Mesendoderm (in vitro differentiated cells): ENCODE measurements around the gene TXNDC12.
"Not testable (repeated sequence)": the region's sequence is repeated elsewhere in the genome, so short reads cannot be mapped to it uniquely, and the experiment has no call there.

Experiments
- DNase-seq: peaks from one replicate; pipeline ENCODE4 v3.0.0; 2013
- H2AK5ac ChIP-seq: 2 replicates; pipeline ENCODE4 v1.6.1; 2013; ENCODE audit warnings: low read length, inconsistent platforms
- H2BK120ac ChIP-seq: 2 replicates; pipeline ENCODE4 v1.6.1; 2013; ENCODE audit warnings: low read depth, mild to moderate bottlenecking, low read length, moderate library complexity, mixed read lengths
- H2BK15ac ChIP-seq: replicated peaks from 2 replicates; pipeline ENCODE4 v1.6.1; 2013; ENCODE audit warnings: low read depth, mild to moderate bottlenecking, moderate library complexity
- H2BK5ac ChIP-seq: 2 replicates; pipeline ENCODE4 v1.6.1; 2013; ENCODE audit warnings: low read length, inconsistent platforms
- H3K18ac ChIP-seq: 2 replicates; pipeline ENCODE4 v1.6.1; 2013; ENCODE audit warnings: mild to moderate bottlenecking, low read length, mixed read lengths
- H3K23ac ChIP-seq: one replicate; pipeline ENCODE4 v1.6.1; 2013; ENCODE audit warnings: low read length
- H3K27ac ChIP-seq: 2 replicates; pipeline ENCODE4 v1.5.1; 2013; ENCODE audit warnings: low read depth, mild to moderate bottlenecking, inconsistent platforms, low read length, moderate library complexity
- H3K27me3 ChIP-seq: 2 replicates; pipeline ENCODE4 v1.6.1; 2013; ENCODE audit warnings: low read length, control low read depth, mild to moderate bottlenecking, inconsistent platforms; ENCODE audit not compliant: insufficient read depth, poor library complexity
- H3K36me3 ChIP-seq: 2 replicates; pipeline ENCODE4 v1.6.1; 2013; ENCODE audit warnings: low read length, inconsistent platforms; ENCODE audit not compliant: control insufficient read depth, insufficient read depth
- H3K4ac ChIP-seq: one replicate; pipeline ENCODE4 v1.6.1; 2013; ENCODE audit warnings: low read depth, mild to moderate bottlenecking, low read length, moderate library complexity
- H3K4me1 ChIP-seq: 2 replicates; pipeline ENCODE4 v1.6.1; 2013; ENCODE audit warnings: low read depth, low read length, inconsistent platforms; ENCODE audit not compliant: control insufficient read depth
- H3K4me2 ChIP-seq: 2 replicates; pipeline ENCODE4 v1.6.1; 2013; ENCODE audit warnings: low read length
- H3K4me3 ChIP-seq: 2 replicates; pipeline ENCODE4 v1.5.1; 2013; ENCODE audit warnings: mild to moderate bottlenecking, low read length
- H3K56ac ChIP-seq: one replicate; pipeline ENCODE4 v1.6.1; 2013; ENCODE audit warnings: low read length
- H3K79me1 ChIP-seq: 2 replicates; pipeline ENCODE4 v1.6.1; 2013; ENCODE audit warnings: low read length, inconsistent platforms
- H3K79me2 ChIP-seq: 2 replicates; pipeline ENCODE4 v1.6.1; 2013; ENCODE audit warnings: mild to moderate bottlenecking, low read length; ENCODE audit not compliant: control insufficient read depth, insufficient read depth
- H3K9ac ChIP-seq: 2 replicates; pipeline ENCODE4 v1.6.1; 2013; ENCODE audit warnings: low read length, inconsistent platforms
- H4K5ac ChIP-seq: one replicate; pipeline ENCODE4 v1.6.1; 2013; ENCODE audit warnings: low read length
- H4K8ac ChIP-seq: one replicate; pipeline ENCODE4 v1.6.1; 2013; ENCODE audit warnings: low read depth, mild to moderate bottlenecking, control low read depth, low read length, moderate library complexity
- WGBS: extraction: QIAGEN DNeasy Blood & Tissue Kit; methylation state at CpG from one replicate; pipeline ENCODE4 v1.1.7; 2013; ENCODE audit warnings: low lambda C conversion rate, missing lambda C conversion rate; ENCODE audit not compliant: insufficient coverage; ENCODE audit errors: extremely low coverage; 5-methylcytosine and 5-hydroxymethylcytosine counted together

Gene TXNDC12

GRCh38 chr1:52087892-52088291 lies 32.9 kb upstream of the TXNDC12 start:
- H3K9ac ChIP-seq, H2BK120ac ChIP-seq, H2AK5ac ChIP-seq, H4K8ac ChIP-seq, H3K4me3 ChIP-seq, H3K56ac ChIP-seq, H4K5ac ChIP-seq, H3K27me3 ChIP-seq, H3K18ac ChIP-seq, H3K79me2 ChIP-seq, DNase-seq, H3K4ac ChIP-seq, H3K4me1 ChIP-seq, H3K79me1 ChIP-seq, H3K36me3 ChIP-seq, H3K4me2 ChIP-seq, H2BK5ac ChIP-seq, H3K23ac ChIP-seq, H3K27ac ChIP-seq, H2BK15ac ChIP-seq: not testable (repeated sequence)

- Histone ChIP-seq H3K4ac (no peak overlapping the region), H3K27me3 (no peaks in the 10 kb centered on the region), H2BK5ac (no peak overlapping the region), H2BK15ac (no peak overlapping the region), H2AK5ac (no peak overlapping the region), H3K4me1 (no peaks in the 10 kb centered on the region), H3K36me3 (no peaks in the 10 kb centered on the region), H3K9ac (no peak overlapping the region), H3K18ac (no peak overlapping the region), H4K5ac (no peak overlapping the region), H3K4me3 (no peak overlapping the region), H3K4me2 (no peak overlapping the region), H3K27ac (no peak overlapping the region), H3K56ac (no peak overlapping the region), H2BK120ac (no peak overlapping the region), H4K8ac (no peak overlapping the region), H3K79me1 (no peaks in the 10 kb centered on the region), H3K23ac (no peak overlapping the region), H3K79me2 (no peaks in the 10 kb centered on the region)
- WGBS = no CpG with 5 or more reads among the region's 3 CpGs
- no peak for DNase-seq
These were observed 25.0 kb upstream of the TXNDC12 start for GRCh38 chr1:52080014-52080415.

GRCh38 chr1:52077277-52077676 lies 22.3 kb upstream of the TXNDC12 start:
- DNase-seq = not testable (repeated sequence)

GRCh38 chr1:52072291-52072690 lies 17.3 kb upstream of the TXNDC12 start:
- Histone ChIP-seq H3K79me1 (peaks cover 6% of the 10 kb centered on the region), H3K4me2 (no peak overlapping the region), H3K79me2 (no peaks in the 10 kb centered on the region), H2BK15ac (no peak overlapping the region), H3K4me3 (no peak overlapping the region), H3K18ac (no peak overlapping the region), H2BK120ac (no peak overlapping the region), H2AK5ac (no peak overlapping the region), H4K5ac (no peak overlapping the region), H3K56ac (no peak overlapping the region), H3K9ac (no peak overlapping the region), H2BK5ac (no peak overlapping the region), H3K27me3 (no peaks in the 10 kb centered on the region), H3K4ac (no peak overlapping the region), H4K8ac (no peak overlapping the region), H3K23ac (no peak overlapping the region), H3K27ac (no peak overlapping the region), H3K4me1 (no peaks in the 10 kb centered on the region), H3K36me3 (peaks cover 4% of the 10 kb centered on the region)
- no CpG with 5 or more reads among the region's 6 CpGs for WGBS
- no peak for DNase-seq

More at GRCh38 chr1:52077277-52077676, 22.3 kb upstream of the TXNDC12 start:
- no CpG with 5 or more reads among the region's 6 CpGs for WGBS
- H3K4me3 ChIP-seq, H3K4me1 ChIP-seq, H3K79me1 ChIP-seq, H3K18ac ChIP-seq, H2BK5ac ChIP-seq, H3K9ac ChIP-seq, H3K4ac ChIP-seq, H3K56ac ChIP-seq, H3K27ac ChIP-seq, H4K5ac ChIP-seq, H3K23ac ChIP-seq, H2BK120ac ChIP-seq, H2BK15ac ChIP-seq, H2AK5ac ChIP-seq, H3K4me2 ChIP-seq, H3K79me2 ChIP-seq, H4K8ac ChIP-seq, H3K36me3 ChIP-seq, H3K27me3 ChIP-seq: not testable (repeated sequence)

- Histone ChIP-seq H2BK15ac (no peak overlapping the region), H3K56ac (no peak overlapping the region), H3K4me1 (no peaks in the 10 kb centered on the region), H2BK120ac (no peak overlapping the region), H2BK5ac (no peak overlapping the region), H3K9ac (no peak overlapping the region), H3K36me3 (peaks cover 4% of the 10 kb centered on the region), H2AK5ac (no peak overlapping the region), H3K4me2 (no peak overlapping the region), H3K23ac (no peak overlapping the region), H4K8ac (no peak overlapping the region), H3K27ac (no peak overlapping the region), H3K4ac (no peak overlapping the region), H3K79me2 (no peaks in the 10 kb centered on the region), H3K27me3 (no peaks in the 10 kb centered on the region), H3K79me1 (peaks cover 6% of the 10 kb centered on the region), H3K4me3 (no peak overlapping the region), H4K5ac (no peak overlapping the region), H3K18ac (no peak overlapping the region)
- no peak for DNase-seq
- WGBS = no CpG with 5 or more reads among the region's 4 CpGs
These were observed 15.7 kb upstream of the TXNDC12 start for GRCh38 chr1:52070704-52071103.

- DNase-seq = no peak
- Histone ChIP-seq H3K79me1 (peaks cover 10% of the 10 kb centered on the region), H4K5ac (no peak overlapping the region), H3K18ac (no peak overlapping the region), H3K4me3 (no peak overlapping the region), H3K9ac (no peak overlapping the region), H2BK120ac (no peak overlapping the region), H2BK15ac (no peak overlapping the region), H4K8ac (no peak overlapping the region), H3K56ac (no peak overlapping the region), H3K23ac (no peak overlapping the region), H2AK5ac (no peak overlapping the region), H3K4me2 (no peak overlapping the region), H3K79me2 (peaks cover 9% of the 10 kb centered on the region), H3K27ac (no peak overlapping the region), H3K36me3 (peaks cover 5% of the 10 kb centered on the region), H3K4me1 (no peaks in the 10 kb centered on the region), H3K4ac (no peak overlapping the region), H3K27me3 (no peaks in the 10 kb centered on the region), H2BK5ac (no peak overlapping the region)
- no CpG with 5 or more reads among the region's 2 CpGs for WGBS
These were observed 8.2 kb upstream of the TXNDC12 start for GRCh38 chr1:52063192-52063591.
